Endothelial cell of hepatic sinusoid (primary cell): ENCODE measurements around the gene GPR157.

ENCODE experiments used
- in situ Hi-C: cut with HindIII; loops from 2 replicates; pipeline ENCODE4 v1.10.0; 2017; ENCODE audit warnings: low sequenced_read_pairs

Gene GPR157

GRCh38 chr1:9093581-9093980 lies 35.3 kb downstream of the GPR157 start:
- in situ Hi-C loops, result no loop called here

GRCh38 chr1:9093091-9093490 lies 35.8 kb downstream of the GPR157 start:
- in situ Hi-C loops, result no loop called here

GRCh38 chr1:9088807-9089206 lies 40.1 kb downstream of the GPR157 start:
- in situ Hi-C loops, result no loop called here

GRCh38 chr1:9087411-9088125 lies 41.3 kb downstream of the GPR157 start:
- in situ Hi-C loops, result no loop called here

GRCh38 chr1:9086796-9087195 lies 42.1 kb downstream of the GPR157 start:
- in situ Hi-C loops, result no loop called here

- in situ Hi-C loops, result no loop called here
Observed at GRCh38 chr1:9086045-9086444, 42.9 kb downstream of the GPR157 start.

- in situ Hi-C loops, result no loop called here
Observed at GRCh38 chr1:9085306-9085940, 43.5 kb downstream of the GPR157 start.

GRCh38 chr1:9084906-9085305 lies 44.0 kb downstream of the GPR157 start:
- in situ Hi-C loops, result no loop called here

- in situ Hi-C loops, result no loop called here
Observed at GRCh38 chr1:9081473-9081872, 47.4 kb downstream of the GPR157 start.

GRCh38 chr1:9080705-9081291 lies 48.1 kb downstream of the GPR157 start:
- in situ Hi-C loops, result no loop called here

- in situ Hi-C loops, result no loop called here
Observed at GRCh38 chr1:9079988-9080704, 48.8 kb downstream of the GPR157 start.

GRCh38 chr1:9078752-9079500 lies 50.0 kb downstream of the GPR157 start:
- in situ Hi-C loops, result no loop called here

GRCh38 chr1:9078015-9078751 lies 50.7 kb downstream of the GPR157 start:
- in situ Hi-C loops, result no loop called here

- in situ Hi-C loops, result no loop called here
Observed at GRCh38 chr1:9075022-9075421, 53.9 kb downstream of the GPR157 start.

GRCh38 chr1:9073143-9073542 lies 55.8 kb downstream of the GPR157 start:
- in situ Hi-C loops, result no loop called here

GRCh38 chr1:9071554-9072235 lies 57.2 kb downstream of the GPR157 start:
- in situ Hi-C loops, result no loop called here

- in situ Hi-C loops, result no loop called here
Observed at GRCh38 chr1:9070486-9070885, 58.4 kb downstream of the GPR157 start.

- in situ Hi-C loops, result no loop called here
Observed at GRCh38 chr1:9069326-9070100, 59.4 kb downstream of the GPR157 start, which contains the start of gene SLC2A5. TSS of gene SLC2A5 (minus strand) at chr1:9069635. CDS start at chr1:9069536, 99 bp downstream.

- in situ Hi-C loops, result no loop called here
Observed at GRCh38 chr1:9068981-9069325, 59.9 kb downstream of the GPR157 start.
